Endodermal cell (in vitro differentiated cells): Measurements from ENCODE around the gene FOXN4. TPM values are rescaled to one million over a fixed set of nuclear protein-coding genes. Genes with fewer than 3 reads are reported as not detected.

ENCODE experiments used
- DNase-seq: peaks from one replicate; pipeline ENCODE4 v3.0.0-alpha.2; 2017
- H3K27ac ChIP-seq: 2 replicates; pipeline ENCODE4 v1.5.1; 2013; ENCODE audit warnings: mild to moderate bottlenecking, low read depth, low read length, moderate library complexity
- H3K27me3 ChIP-seq: 2 replicates; pipeline ENCODE4 v1.6.1; 2013; ENCODE audit warnings: mild to moderate bottlenecking, low read length, moderate library complexity; ENCODE audit not compliant: insufficient read depth, control insufficient read depth, poor library complexity, severe bottlenecking
- H3K36me3 ChIP-seq: 2 replicates; pipeline ENCODE4 v1.7.0; 2013; ENCODE audit warnings: mild to moderate bottlenecking, low read length, moderate library complexity; ENCODE audit not compliant: control insufficient read depth, insufficient read depth
- H3K4me1 ChIP-seq: one replicate; pipeline ENCODE4 v1.7.0; 2013; ENCODE audit warnings: low read length; ENCODE audit not compliant: control insufficient read depth, insufficient read depth
- H3K4me3 ChIP-seq: 2 replicates; pipeline ENCODE4 v1.5.1; 2013; ENCODE audit warnings: mild to moderate bottlenecking, low read length, moderate library complexity
- H3K9ac ChIP-seq: 2 replicates; pipeline ENCODE4 v1.6.1; 2013; ENCODE audit warnings: mild to moderate bottlenecking, low read length, moderate library complexity; ENCODE audit not compliant: poor library complexity, severe bottlenecking; ENCODE audit errors: extremely low read depth
- H3K9me3 ChIP-seq: 2 replicates; pipeline ENCODE4 v1.6.1; 2013; ENCODE audit warnings: mild to moderate bottlenecking, low read length, moderate library complexity; ENCODE audit not compliant: control insufficient read depth
- H3K27ac Mint-ChIP-seq: 2 replicates; pipeline ENCODE4 v1.8.0; 2020; ENCODE audit warnings: mixed read lengths
- H3K27me3 Mint-ChIP-seq: 2 replicates; pipeline ENCODE4 v1.8.0; 2021; ENCODE audit warnings: mild to moderate bottlenecking, mixed read lengths; ENCODE audit not compliant: insufficient read depth
- H3K36me3 Mint-ChIP-seq: 2 replicates; pipeline ENCODE4 v1.8.0; 2020; ENCODE audit warnings: low read depth, mixed read lengths
- H3K4me1 Mint-ChIP-seq: 2 replicates; pipeline ENCODE4 v1.8.0; 2020; ENCODE audit warnings: mixed read lengths
- H3K4me3 Mint-ChIP-seq: 2 replicates; pipeline ENCODE4 v1.8.0; 2020; ENCODE audit warnings: mild to moderate bottlenecking, moderate library complexity, mixed read lengths
- H3K9me3 Mint-ChIP-seq: 2 replicates; pipeline ENCODE4 v1.8.0; 2020; ENCODE audit warnings: mild to moderate bottlenecking, mixed read lengths
- WGBS, 2 experiments: methylation state at CpG; one replicate each; pipeline versions ENCODE4 v1.1.5 to v1.1.7; 2013; ENCODE audit warnings: missing lambda C conversion rate in 2 of 2, mixed read lengths in 1 of 2; ENCODE audit not compliant: insufficient coverage in 1 of 2, insufficient read length in 1 of 2; 5-methylcytosine and 5-hydroxymethylcytosine counted together
- total RNA-seq, 2 donors: library from RNA; stranded (reverse); fragmentation: NEBNext Ultra II Directional in 1 of 2; extraction: Animal tissue kit (Norgen Biotek cat#: 25700) in 1 of 2; gene quantifications; 2 replicates in 1 of 2; 3 replicates in 1 of 2; pipeline ENCODE4 v1.2.1, GENCODE V29; 2021
- TF ChIP-seq, protein P1 (sequence below): fragments of 200-600 bp; sonication (generic); conservative IDR thresholded peaks from 2 replicates; pipeline ENCODE4 v1.5.0; 2021; ENCODE audit warnings: antibody characterized with exemption, mild to moderate bottlenecking

FOXN4 gene
- total RNA-seq, 2 donors from 2014 or later = 0.20 to 0.55 TPM

DNA sequence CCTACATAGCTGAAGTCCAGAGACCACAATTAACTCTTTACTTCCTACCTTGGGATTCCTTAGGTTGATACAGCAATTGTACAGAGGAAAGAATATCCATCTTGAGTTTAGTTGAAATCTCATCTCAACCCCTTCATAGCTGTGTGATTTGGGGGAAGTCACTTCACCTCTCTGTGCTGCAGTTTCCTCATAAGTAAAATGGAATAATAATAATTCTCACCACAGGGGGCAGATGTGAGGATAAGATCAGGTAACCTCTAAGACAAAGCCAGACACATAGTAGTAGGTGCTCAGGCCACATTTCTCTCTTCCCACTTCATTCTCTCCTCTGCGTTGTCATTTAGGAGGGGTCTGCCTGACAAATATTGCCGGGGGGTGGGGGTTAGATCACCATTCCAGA is 6.7 kb downstream of the FOXN4 start:
- no peak overlapping the region for H3K4me3 Mint-ChIP-seq
- no peaks in the 10 kb centered on the region for H3K36me3 Mint-ChIP-seq
- Histone ChIP-seq H3K4me3 (no peak overlapping the region), H3K27me3 (no peaks in the 10 kb centered on the region), H3K36me3 (no peaks in the 10 kb centered on the region), H3K9ac (no peak overlapping the region), H3K9me3 (no peaks in the 10 kb centered on the region), H3K4me1 (peaks cover 24% of the 10 kb centered on the region), H3K27ac (no peak overlapping the region)
- no peaks in the 10 kb centered on the region for H3K9me3 Mint-ChIP-seq
- 87% methylated on average over 2 of the region's 2 CpGs; no CpG with 5 or more reads in 1 of the 2 experiments for WGBS, 2 experiments
- no peak overlapping the region for H3K27ac Mint-ChIP-seq
- peaks cover 3% of the 10 kb centered on the region for H3K27me3 Mint-ChIP-seq
- peaks cover 23% of the 10 kb centered on the region for H3K4me1 Mint-ChIP-seq
- TF ChIP-seq, protein P1, sequence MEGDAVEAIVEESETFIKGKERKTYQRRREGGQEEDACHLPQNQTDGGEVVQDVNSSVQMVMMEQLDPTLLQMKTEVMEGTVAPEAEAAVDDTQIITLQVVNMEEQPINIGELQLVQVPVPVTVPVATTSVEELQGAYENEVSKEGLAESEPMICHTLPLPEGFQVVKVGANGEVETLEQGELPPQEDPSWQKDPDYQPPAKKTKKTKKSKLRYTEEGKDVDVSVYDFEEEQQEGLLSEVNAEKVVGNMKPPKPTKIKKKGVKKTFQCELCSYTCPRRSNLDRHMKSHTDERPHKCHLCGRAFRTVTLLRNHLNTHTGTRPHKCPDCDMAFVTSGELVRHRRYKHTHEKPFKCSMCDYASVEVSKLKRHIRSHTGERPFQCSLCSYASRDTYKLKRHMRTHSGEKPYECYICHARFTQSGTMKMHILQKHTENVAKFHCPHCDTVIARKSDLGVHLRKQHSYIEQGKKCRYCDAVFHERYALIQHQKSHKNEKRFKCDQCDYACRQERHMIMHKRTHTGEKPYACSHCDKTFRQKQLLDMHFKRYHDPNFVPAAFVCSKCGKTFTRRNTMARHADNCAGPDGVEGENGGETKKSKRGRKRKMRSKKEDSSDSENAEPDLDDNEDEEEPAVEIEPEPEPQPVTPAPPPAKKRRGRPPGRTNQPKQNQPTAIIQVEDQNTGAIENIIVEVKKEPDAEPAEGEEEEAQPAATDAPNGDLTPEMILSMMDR = no peak
- DNase-seq = no peak

DNA sequence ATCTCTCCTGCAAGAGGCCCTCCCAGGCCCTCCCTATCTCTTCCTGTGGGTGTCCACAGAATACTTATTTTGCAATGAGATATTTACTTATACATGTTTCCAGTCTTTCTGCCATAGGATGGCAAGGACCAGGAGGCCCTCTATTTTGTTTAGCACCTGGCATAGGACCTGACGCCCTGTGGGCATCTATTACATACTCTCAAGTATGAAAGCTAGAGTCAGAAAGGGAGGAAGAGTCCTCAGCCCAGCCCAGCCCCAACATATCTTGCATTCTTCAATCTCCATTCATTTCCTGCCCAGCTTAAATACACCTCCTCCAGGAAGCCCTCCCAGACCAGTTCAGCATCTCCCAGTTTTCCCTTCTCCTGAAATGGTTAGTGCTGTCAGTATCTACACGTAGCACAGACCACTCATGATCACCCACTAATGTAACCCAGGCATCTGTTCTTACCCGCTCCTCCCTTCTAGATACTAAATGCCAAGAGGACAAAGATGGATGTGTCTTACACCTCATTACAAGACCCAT is 7.4 kb downstream of the FOXN4 start:
- H3K9me3 ChIP-seq = no peaks in the 10 kb centered on the region
- no peaks in the 10 kb centered on the region for H3K27me3 ChIP-seq
- no peaks in the 10 kb centered on the region for H3K36me3 ChIP-seq
- peaks cover 3% of the 10 kb centered on the region for H3K27me3 Mint-ChIP-seq
- no peak overlapping the region for H3K27ac Mint-ChIP-seq
- H3K4me1 Mint-ChIP-seq = peaks cover 17% of the 10 kb centered on the region
- H3K27ac ChIP-seq = no peak overlapping the region
- no peak for DNase-seq
- H3K9me3 Mint-ChIP-seq = no peaks in the 10 kb centered on the region
- H3K9ac ChIP-seq = no peak overlapping the region
- TF ChIP-seq, protein P1 = no peak
- no peak overlapping the region for H3K4me3 ChIP-seq
- H3K4me1 ChIP-seq = peaks cover 18% of the 10 kb centered on the region
- H3K36me3 Mint-ChIP-seq = no peaks in the 10 kb centered on the region
- no peak overlapping the region for H3K4me3 Mint-ChIP-seq
- WGBS, 2 experiments = 94% methylated on average over 2 to 3 of the region's 3 CpGs

DNA sequence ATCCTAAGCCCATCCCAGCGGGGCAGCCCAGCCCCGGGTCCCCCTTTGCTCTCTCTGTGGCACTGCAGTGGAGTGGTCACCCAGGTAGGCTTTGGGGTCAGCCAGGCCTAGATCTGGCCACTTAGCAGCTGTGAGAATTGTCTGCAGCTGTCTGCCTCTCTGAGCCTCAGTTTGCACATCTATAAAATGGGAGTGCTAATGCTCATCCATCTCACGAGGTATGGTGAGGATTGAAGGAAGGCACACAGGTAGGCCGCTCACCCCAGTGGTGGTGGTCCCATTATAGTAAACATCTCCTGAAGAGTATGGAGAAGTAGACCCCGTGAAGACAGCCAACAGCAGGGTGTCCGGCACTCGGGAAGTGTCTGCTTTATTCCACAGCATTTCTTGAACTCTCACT is 9.2 kb downstream of the FOXN4 start:
- H3K27ac ChIP-seq = no peak overlapping the region
- WGBS, 2 experiments = 88 to 89% methylated on average over 5 to 7 of the region's 7 CpGs
- no peaks in the 10 kb centered on the region for H3K9me3 ChIP-seq
- Mint-ChIP-seq H3K4me3 (no peak overlapping the region), H3K9me3 (no peaks in the 10 kb centered on the region), H3K27ac (no peak overlapping the region), H3K4me1 (peaks cover 10% of the 10 kb centered on the region), H3K27me3 (peaks cover 4% of the 10 kb centered on the region), H3K36me3 (no peaks in the 10 kb centered on the region)
- H3K4me1 ChIP-seq = peaks cover 7% of the 10 kb centered on the region
- DNase-seq = no peak
- no peaks in the 10 kb centered on the region for H3K36me3 ChIP-seq
- H3K9ac ChIP-seq = no peak overlapping the region
- TF ChIP-seq, protein P1 = no peak
- H3K4me3 ChIP-seq = no peak overlapping the region
- H3K27me3 ChIP-seq = no peaks in the 10 kb centered on the region
